DMS114 treated with DMSO at 0.1 percent for 48 hours (cell line): ENCODE measurements around the gene SSNA1.

Experiments used
- DNase-seq: peaks from one replicate; lab custom pipeline; 2025; ENCODE audit not compliant: unreplicated experiment; lab: John Stamatoyannopoulos, UW

SSNA1 gene

GRCh38 chr9:137152844-137153405 is 35.6 kb upstream of the SSNA1 start:
- DNase-seq: no peak

- no peak for DNase-seq
These were observed 31.7 kb upstream of the SSNA1 start for GRCh38 chr9:137156567-137157375.

GRCh38 chr9:137157618-137158415 is 30.7 kb upstream of the SSNA1 start:
- no peak for DNase-seq

GRCh38 chr9:137158625-137159024 is 29.9 kb upstream of the SSNA1 start:
- DNase-seq: no peak

- no peak for DNase-seq
These were observed 29.1 kb upstream of the SSNA1 start for GRCh38 chr9:137159105-137160053.

- DNase-seq: no peak
These were observed 28.4 kb upstream of the SSNA1 start for GRCh38 chr9:137160054-137160425.

- no peak for DNase-seq
These were observed 27.5 kb upstream of the SSNA1 start for GRCh38 chr9:137160716-137161557.

GRCh38 chr9:137161558-137162486 is 26.7 kb upstream of the SSNA1 start:
- no peak for DNase-seq

- DNase-seq: no peak
These were observed 25.7 kb upstream of the SSNA1 start for GRCh38 chr9:137162505-137163364.

GRCh38 chr9:137163365-137163715 is 25.1 kb upstream of the SSNA1 start:
- DNase-seq: no peak

- no peak for DNase-seq
These were observed 24.7 kb upstream of the SSNA1 start for GRCh38 chr9:137163805-137164204.

- DNase-seq: no peak
These were observed 23.9 kb upstream of the SSNA1 start for GRCh38 chr9:137164370-137165249.

GRCh38 chr9:137165250-137165836 is 23.1 kb upstream of the SSNA1 start:
- no peak for DNase-seq

- DNase-seq: no peak
These were observed 21.9 kb upstream of the SSNA1 start for GRCh38 chr9:137166380-137167229.

- DNase-seq: no peak
These were observed 21.2 kb upstream of the SSNA1 start for GRCh38 chr9:137167277-137167746.
